BJ (cell line): Measurements from ENCODE around the gene KIAA0930. TPM values are rescaled to one million over a fixed set of nuclear protein-coding genes. Genes with fewer than 3 reads are reported as not detected.

Experiments used
- CTCF ChIA-PET: fragments of 350-600 bp; formaldehyde crosslinking; extraction: SDS; loops from one replicate; lab custom pipeline; 2021; ENCODE audit warnings: antibody characterized with exemption, inconsistent platforms; lab: Yijun Ruan, JAX
- POLR2A ChIA-PET: fragments of 300-600 bp; sonication (Branson Sonifier 250); formaldehyde crosslinking; extraction: SDS; loops from one replicate; lab custom pipeline; 2021; ENCODE audit warnings: antibody characterized with exemption; lab: Charles Lee
- DNase-seq: peaks from one replicate; pipeline ENCODE4 v3.0.0-alpha.2; 2011; ENCODE audit warnings: low read depth
- H3K27me3 ChIP-seq: 2 replicates; pipeline ENCODE4 v1.6.0; 2011; ENCODE audit warnings: low read length; ENCODE audit not compliant: control insufficient read depth, insufficient read depth
- H3K36me3 ChIP-seq: 2 replicates; pipeline ENCODE4 v1.5.1; 2011; ENCODE audit warnings: low read length; ENCODE audit not compliant: control insufficient read depth, insufficient read depth
- H3K4me3 ChIP-seq: 2 replicates; pipeline ENCODE4 v1.5.1; 2011; ENCODE audit warnings: low read depth, mild to moderate bottlenecking, control low read depth, low read length
- polyA plus RNA-seq: library from polyadenylated mRNA; depleted of rRNA; stranded (reverse); fragments of >200 nt; gene quantifications from 2 replicates; pipeline ENCODE4 v1.2.3, GENCODE V29; 2011
- TF ChIP-seq, protein P1 (sequence below): IDR thresholded peaks from 2 replicates; pipeline ENCODE4 v1.5.1; 2011; ENCODE audit warnings: low read depth, mild to moderate bottlenecking, control low read depth, inconsistent platforms, low read length, moderate library complexity; ENCODE audit not compliant: insufficient read depth

The KIAA0930 gene
- polyA plus RNA-seq, 1 experiment: 64.0 TPM

DNA sequence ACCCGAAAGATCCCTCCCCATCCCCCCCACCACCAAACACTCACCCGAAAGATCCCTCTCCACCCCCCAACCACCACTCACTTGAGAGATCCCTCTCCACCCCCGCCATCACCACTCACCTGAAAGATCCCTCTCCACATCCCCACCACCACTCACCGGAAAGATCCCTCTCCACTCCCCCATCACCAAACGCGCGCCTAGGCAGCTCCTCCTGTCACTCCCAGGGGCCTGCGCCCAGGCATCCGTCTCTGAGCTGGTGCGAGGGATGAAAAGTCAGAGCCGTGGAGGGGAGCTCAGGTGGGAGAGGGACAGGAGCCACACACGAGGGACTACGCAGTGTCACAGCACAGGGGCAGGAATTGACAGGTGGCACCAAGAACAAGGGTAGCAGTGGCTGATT, 11.5 kb downstream of the KIAA0930 start:
- peaks cover 3% of the 10 kb centered on the region for H3K36me3 ChIP-seq
- no peak overlapping the region for H3K4me3 ChIP-seq
- TF ChIP-seq, protein P1, sequence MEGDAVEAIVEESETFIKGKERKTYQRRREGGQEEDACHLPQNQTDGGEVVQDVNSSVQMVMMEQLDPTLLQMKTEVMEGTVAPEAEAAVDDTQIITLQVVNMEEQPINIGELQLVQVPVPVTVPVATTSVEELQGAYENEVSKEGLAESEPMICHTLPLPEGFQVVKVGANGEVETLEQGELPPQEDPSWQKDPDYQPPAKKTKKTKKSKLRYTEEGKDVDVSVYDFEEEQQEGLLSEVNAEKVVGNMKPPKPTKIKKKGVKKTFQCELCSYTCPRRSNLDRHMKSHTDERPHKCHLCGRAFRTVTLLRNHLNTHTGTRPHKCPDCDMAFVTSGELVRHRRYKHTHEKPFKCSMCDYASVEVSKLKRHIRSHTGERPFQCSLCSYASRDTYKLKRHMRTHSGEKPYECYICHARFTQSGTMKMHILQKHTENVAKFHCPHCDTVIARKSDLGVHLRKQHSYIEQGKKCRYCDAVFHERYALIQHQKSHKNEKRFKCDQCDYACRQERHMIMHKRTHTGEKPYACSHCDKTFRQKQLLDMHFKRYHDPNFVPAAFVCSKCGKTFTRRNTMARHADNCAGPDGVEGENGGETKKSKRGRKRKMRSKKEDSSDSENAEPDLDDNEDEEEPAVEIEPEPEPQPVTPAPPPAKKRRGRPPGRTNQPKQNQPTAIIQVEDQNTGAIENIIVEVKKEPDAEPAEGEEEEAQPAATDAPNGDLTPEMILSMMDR: no peak
- DNase-seq: no peak
- POLR2A ChIA-PET: no interaction called here
- no peaks in the 10 kb centered on the region for H3K27me3 ChIP-seq
- CTCF ChIA-PET: no interaction called here

DNA sequence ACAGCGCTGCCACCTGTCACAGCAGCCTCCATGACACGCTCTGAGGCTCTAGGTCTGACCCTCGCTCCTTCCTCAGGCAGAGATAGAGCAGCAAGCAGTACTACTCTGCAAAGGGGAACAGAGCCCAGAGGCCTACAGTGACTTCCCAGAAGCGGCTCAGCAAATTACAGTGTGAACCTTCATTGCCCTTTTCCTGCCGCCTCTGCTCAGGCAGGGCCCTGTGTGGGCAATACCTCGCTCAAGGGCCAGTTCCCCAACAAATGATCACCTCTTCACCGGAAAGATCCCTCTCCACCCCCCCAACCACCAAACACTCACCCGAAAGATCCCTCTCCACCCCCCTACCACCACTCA, 12.3 kb downstream of the KIAA0930 start:
- Histone ChIP-seq H3K4me3 (no peak overlapping the region), H3K36me3 (no peaks in the 10 kb centered on the region; the same call in none of the 2 replicates), H3K27me3 (no peaks in the 10 kb centered on the region)
- TF ChIP-seq, protein P1: no peak
- CTCF ChIA-PET: no interaction called here
- DNase-seq: no peak
- POLR2A ChIA-PET: no interaction called here

DNA sequence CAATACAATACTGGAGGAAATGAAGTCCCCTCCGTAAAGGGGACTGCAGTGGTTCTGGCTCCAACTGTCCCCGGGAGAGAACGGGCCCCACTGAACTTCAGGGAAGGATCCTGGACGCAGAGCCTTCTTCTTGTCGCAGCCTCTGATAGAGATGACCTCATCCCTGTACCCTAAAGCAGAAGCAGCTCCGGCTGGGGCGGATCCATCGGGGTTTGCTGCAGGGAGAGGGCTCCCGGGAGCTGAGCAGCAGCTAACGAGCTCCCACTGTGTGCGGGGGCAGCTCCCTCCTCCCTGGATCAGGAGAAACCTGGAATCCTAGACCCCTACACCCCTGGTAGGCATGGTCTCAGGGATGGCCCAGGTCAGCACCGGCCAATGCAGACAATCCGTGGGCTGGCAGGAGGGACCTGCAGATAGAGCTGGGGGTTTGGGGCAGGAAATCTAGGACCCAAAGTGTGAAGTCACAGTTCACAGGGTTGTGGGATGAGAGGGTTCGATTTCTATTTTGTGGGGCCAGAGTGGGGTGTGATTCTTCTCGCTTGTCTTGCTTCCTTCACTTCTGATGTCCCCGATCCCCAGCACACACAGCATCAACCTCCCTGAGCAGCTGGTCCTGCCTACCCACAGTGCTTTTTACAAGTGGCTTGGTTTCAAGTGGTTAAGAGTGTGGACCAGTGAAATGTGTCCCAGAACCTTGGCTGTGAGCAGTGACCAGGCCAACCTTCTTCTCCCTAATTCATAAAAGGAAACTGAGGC, 12.9 kb downstream of the KIAA0930 start:
- H3K4me3 ChIP-seq: no peak overlapping the region
- CTCF ChIA-PET: no interaction called here
- TF ChIP-seq, protein P1: no peak
- no peak for DNase-seq
- no peaks in the 10 kb centered on the region for H3K27me3 ChIP-seq
- no peaks in the 10 kb centered on the region; the same call in none of the 2 replicates for H3K36me3 ChIP-seq
- POLR2A ChIA-PET: no interaction called here

DNA sequence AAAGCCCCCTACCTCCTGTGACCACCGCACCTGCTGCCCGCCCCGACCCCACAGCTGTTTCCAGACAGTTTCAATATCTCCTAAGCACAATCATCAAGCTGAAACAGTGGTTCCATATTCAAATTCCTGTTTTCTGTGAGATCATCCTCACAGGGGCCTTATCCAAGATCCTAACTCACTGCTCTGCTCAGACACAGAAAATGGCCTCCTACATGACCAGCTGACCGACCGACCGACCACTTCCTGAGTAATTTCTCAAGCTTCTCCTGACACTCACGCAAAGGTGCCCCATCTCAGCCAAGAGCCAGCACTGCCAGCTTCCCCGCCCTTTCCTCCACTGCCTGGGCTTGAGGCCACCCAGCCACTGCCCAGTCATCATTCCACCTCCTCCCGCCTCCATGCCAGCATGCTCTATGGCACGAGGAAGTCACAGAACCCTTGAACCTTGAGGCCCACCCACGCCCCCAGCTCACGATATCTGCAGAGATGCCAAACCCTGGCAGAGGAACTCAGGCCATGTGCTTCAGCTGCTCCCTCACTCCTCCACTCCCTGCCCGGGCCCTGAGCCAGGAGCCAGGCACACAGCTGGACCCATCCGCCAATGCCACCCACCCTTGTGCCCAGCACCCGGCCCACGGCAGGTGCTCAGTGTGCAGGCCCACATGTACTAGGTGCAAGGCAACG, 14.0 kb downstream of the KIAA0930 start:
- TF ChIP-seq, protein P1: no peak
- no peaks in the 10 kb centered on the region; the same call in 1 of the 2 replicates for H3K36me3 ChIP-seq
- ChIA-PET POLR2A (no interaction called here), CTCF (no interaction called here)
- H3K4me3 ChIP-seq: no peak overlapping the region
- no peaks in the 10 kb centered on the region for H3K27me3 ChIP-seq
- no peak for DNase-seq

GRCh38 chr22:45225732-45226502, 14.8 kb downstream of the KIAA0930 start:
- Histone ChIP-seq H3K27me3 (no peaks in the 10 kb centered on the region), H3K4me3 (no peak overlapping the region), H3K36me3 (no peaks in the 10 kb centered on the region; the same call in 1 of the 2 replicates)
- TF ChIP-seq, protein P1: no peak
- no peak for DNase-seq
- ChIA-PET CTCF (no interaction called here), POLR2A (no interaction called here)
